ENCODE results near the gene DUSP19. TPM values are rescaled to one million over a fixed set of nuclear protein-coding genes. Genes with fewer than 3 reads are reported as not detected.

The DUSP19 gene
- total and polyA plus RNA-seq, 2 of the 4 experiments (the other 2 are of a cell fraction), result 0.86 to 1.4 TPM

DNA sequence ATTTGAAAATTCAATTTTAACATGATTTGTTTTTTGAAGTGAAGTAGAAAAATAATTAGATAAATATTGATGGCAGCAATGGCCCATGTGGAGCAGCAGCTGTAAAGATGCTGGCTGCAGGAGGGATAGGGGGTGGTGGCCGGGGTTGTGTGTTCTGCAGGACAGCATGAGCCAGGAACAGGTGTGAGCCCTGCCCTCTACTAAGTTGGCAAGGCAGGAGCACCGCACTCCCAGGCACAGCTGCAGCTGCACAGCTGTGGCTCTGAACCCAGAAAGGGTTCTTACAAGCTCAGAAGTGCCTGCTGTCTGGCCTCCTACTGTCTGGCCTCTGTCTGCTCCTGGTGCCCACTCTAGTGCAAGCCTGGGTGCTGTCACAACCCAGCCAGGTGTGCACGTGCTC, 10.0 kb upstream of the DUSP19 start:
- no peaks in the 10 kb centered on the region for H3K36me3 ChIP-seq (ENCODE audit: control insufficient read depth, insufficient read depth, low read length)
- ChIA-PET POLR2A (ENCODE audit: unreplicated experiment) (no interaction called here), CTCF (interaction anchor here (0.6 kb wide), 1 partner anchor 12 kb away, joined by 8 read pairs; no protein-coding TSS in a partner anchor)
- H3K4ac ChIP-seq (ENCODE audit: low read depth, low read length), result no peak overlapping the region
- H2AK5ac ChIP-seq (ENCODE audit: low read depth, low read length), result no peak overlapping the region
- no peak overlapping the region for H3K23ac ChIP-seq (ENCODE audit: low read depth, low read length)
- no peaks in the 10 kb centered on the region for H4K20me1 ChIP-seq (ENCODE audit: insufficient read depth, low read length)
- no peak overlapping the region for H2BK120ac ChIP-seq (ENCODE audit: low read depth, low read length)
- no peak overlapping the region for H2AFZ ChIP-seq (replicated peaks; ENCODE audit: low read length, poor library complexity)
- H3K27me3 ChIP-seq (ENCODE audit: control insufficient read depth, insufficient read depth, low read length), result peaks cover 2% of the 10 kb centered on the region; the same call in 1 of the 2 replicates
- no peak overlapping the region for H2BK15ac ChIP-seq (ENCODE audit: low read depth, low read length)
- H3K4me1 ChIP-seq (ENCODE audit: control insufficient read depth, insufficient read depth, low read length), result no peaks in the 10 kb centered on the region
- no peak overlapping the region for H4K8ac ChIP-seq (ENCODE audit: low read depth in 2 of 2, low read length in 2 of 2)
- H4K91ac ChIP-seq (ENCODE audit: insufficient read depth, low read depth, low read length), result no peak overlapping the region
- H3K18ac ChIP-seq (ENCODE audit: low read depth, low read length), result no peak overlapping the region
- H3K4me2 ChIP-seq (ENCODE audit: low read depth, low read length), result no peak overlapping the region
- H2BK20ac ChIP-seq (ENCODE audit: low read depth, low read length), result no peak overlapping the region
- no TSS peak for BruUV-seq (replicated peaks)
- H3K9ac ChIP-seq (ENCODE audit: low read depth, low read length), result no peak overlapping the region
- in situ Hi-C loops (cut with MboI; ENCODE audit: low sequenced_read_pairs), result no loop called here
- H3K14ac ChIP-seq (replicated peaks; ENCODE audit: low read depth, low read length), result no peak overlapping the region
- dilution Hi-C loops (cut with HindIII; ENCODE audit: low sequenced_read_pairs, unreplicated experiment), result no loop called here
- H3K9me3 ChIP-seq (ENCODE audit: control insufficient read depth, insufficient read depth, low read length), result peaks cover 3% of the 10 kb centered on the region; the same call in 1 of the 2 replicates
- no peak overlapping the region for H3K4me3 ChIP-seq (ENCODE audit: insufficient read depth, low read depth, low read length)
- no peak overlapping the region for H2BK5ac ChIP-seq (ENCODE audit: low read depth, low read length, poor library complexity, severe bottlenecking)
- intact Hi-C loops (cut with micrococcal nuclease), result no loop called here
- H4K5ac ChIP-seq (ENCODE audit: low read depth, low read length), result no peak overlapping the region
- no peak for DNase-seq
- no peak overlapping the region for H3K27ac ChIP-seq (ENCODE audit: insufficient read depth, low read length)
- no peaks in the 10 kb centered on the region for H3K9me1 ChIP-seq (ENCODE audit: insufficient read depth, low read length)
- ATAC-seq (ENCODE audit: low read depth), result no peak
- H3K79me1 ChIP-seq (ENCODE audit: low read depth in 1 of 2, low read length in 2 of 2), result no peaks in the 10 kb centered on the region
- TF ChIP-seq NFE2L2 (IDR thresholded peaks at IDR 0.05; ENCODE audit: low read depth, low read length), result no peak
- no peak for TF ChIP-seq RCOR1 (IDR thresholded peaks at IDR 0.05; ENCODE audit: insufficient replicate concordance, low read length)
- TF ChIP-seq SMC3 (IDR thresholded peaks at IDR 0.05; ENCODE audit: low read depth, low read length), result no peak
- H2AK9ac ChIP-seq (replicated peaks; ENCODE audit: low read depth, low read length, poor library complexity), result peak overlapping the region; percentile 65
- H3K56ac ChIP-seq (ENCODE audit: extremely low read depth, insufficient read depth, low read length), result no peak overlapping the region
- WGBS, 2 experiments (ENCODE audit: extremely low coverage in 2 of 2, insufficient read length in 1 of 2), result 80% methylated on average over 1 of the region's 3 CpGs; no CpG with 5 or more reads in 1 of the 2 experiments
